HCT116 (cell line): ENCODE data around the gene MAPK8IP3. TPM values are rescaled to one million over a fixed set of nuclear protein-coding genes. Genes with fewer than 3 reads are reported as not detected.

Experiments
- ATAC-seq: fragments of 200-7000 bp; cut with Tn5 transposase; 2 replicates; pipeline ENCODE4 v1.9.1; 2020; ENCODE audit warnings: mild to moderate bottlenecking, moderate library complexity
- BruUV-seq: library from RNA; stranded (reverse); fragments of 400-500 nt; replicated peaks from 2 replicates; lab custom pipeline; 2021; lab: Mats Ljungman, UMichigan
- CTCF ChIA-PET: fragments of 300-600 bp; sonication (Branson Sonifier 250); formaldehyde crosslinking; loops from one replicate; lab custom pipeline; 2021; ENCODE audit warnings: antibody characterized with exemption; lab: Charles Lee
- POLR2A ChIA-PET: fragments of 300-600, 350-600 bp; sonication (Branson Sonifier 250); formaldehyde crosslinking; loops from one replicate; lab custom pipeline; 2021; ENCODE audit warnings: antibody characterized with exemption; lab: Charles Lee
- RAD21 ChIA-PET, 2 experiments: fragments of 300-600 bp; sonication (Branson Sonifier 250); formaldehyde crosslinking; loops; one replicate each; lab custom pipeline; 2023; ENCODE audit warnings: low total read pairs in 2 of 2; ENCODE audit not compliant: uncharacterized antibody in 2 of 2, unreplicated experiment in 2 of 2, low non-redundant PET in 1 of 2; lab: Charles Lee
- DNase-seq: peaks from one replicate; pipeline ENCODE4 v3.0.0-alpha.2; 2010; ENCODE audit warnings: low read depth, low spot score
- H2AFZ ChIP-seq: fragments of 200-600 bp; shearing (Covaris generic), sonication (generic); 2 replicates; pipeline ENCODE4 v1.6.1; 2017; ENCODE audit warnings: low read depth, mixed run types, mixed read lengths, antibody characterized with exemption, low read length; ENCODE audit not compliant: poor library complexity, severe bottlenecking
- H3K27ac ChIP-seq: 2 replicates; pipeline ENCODE4 v1.5.1; 2012; ENCODE audit warnings: low read depth, low read length
- H3K27me3 ChIP-seq: fragments of 200-600 bp; sonication (generic); 2 replicates; pipeline ENCODE4 v1.6.1; 2016; ENCODE audit warnings: mixed run types, low read length, mixed read lengths; ENCODE audit not compliant: insufficient read depth
- H3K36me3 ChIP-seq, 2 experiments: fragments of 200-500 bp in 1 of 2; fragments of 200-600 bp in 1 of 2; sonication (Bioruptor generic) in 1 of 2; sonication (generic) in 1 of 2; 2 replicates each; pipeline versions ENCODE4 v1.5.1 to v1.6.1; 2014 to 2016; ENCODE audit warnings: low read length in 2 of 2, inconsistent platforms in 1 of 2, mixed read lengths in 1 of 2, mixed run types in 1 of 2; ENCODE audit not compliant: insufficient read depth in 2 of 2, control insufficient read depth in 1 of 2
- H3K4me1 ChIP-seq, 2 experiments: fragments of 200-600 bp in 1 of 2; sonication (generic) in 1 of 2; 2 replicates each; pipeline versions ENCODE4 v1.5.1 to v1.6.1; 2012 to 2017; ENCODE audit warnings: low read length in 2 of 2, inconsistent platforms in 1 of 2, mild to moderate bottlenecking in 1 of 2, mixed read lengths in 1 of 2, mixed run types in 1 of 2, moderate library complexity in 1 of 2; ENCODE audit not compliant: insufficient read depth in 2 of 2, control insufficient read depth in 1 of 2
- H3K4me2 ChIP-seq: fragments of 200-600 bp; sonication (generic); 2 replicates; pipeline ENCODE4 v1.6.1; 2017; ENCODE audit warnings: mixed run types, low read length, mixed read lengths
- H3K4me3 ChIP-seq, 2 experiments: fragments of 200-600 bp in 1 of 2; sonication (generic) in 1 of 2; replicated peaks in 1 of 2; 2 replicates each; pipeline ENCODE4 v1.5.1; 2011 to 2016; ENCODE audit warnings: low read length in 2 of 2, control low read depth in 1 of 2, low read depth in 1 of 2, mild to moderate bottlenecking in 1 of 2, mixed read lengths in 1 of 2, mixed run types in 1 of 2
- H3K79me2 ChIP-seq: fragments of 200-600 bp; sonication (generic); 2 replicates; pipeline ENCODE4 v1.6.1; 2017; ENCODE audit warnings: mild to moderate bottlenecking, mixed run types, low read length, moderate library complexity, mixed read lengths; ENCODE audit not compliant: insufficient read depth
- H3K9ac ChIP-seq: fragments of 200-600 bp; sonication (generic); 2 replicates; pipeline ENCODE4 v1.6.1; 2016; ENCODE audit warnings: low read length, mixed read lengths
- H3K9me2 ChIP-seq: fragments of 200-600 bp; sonication (generic), shearing (Covaris generic); 2 replicates; pipeline ENCODE4 v1.6.1; 2017; ENCODE audit warnings: mixed run types, mild to moderate bottlenecking, moderate library complexity; ENCODE audit not compliant: insufficient read depth
- H3K9me3 ChIP-seq, 2 experiments: fragments of 200-500 bp in 1 of 2; fragments of 200-600 bp in 1 of 2; sonication (Bioruptor generic) in 1 of 2; sonication (generic) in 1 of 2; 2 replicates each; pipeline ENCODE4 v1.6.1; 2014 to 2017; ENCODE audit warnings: low read length in 2 of 2, mixed read lengths in 2 of 2, inconsistent platforms in 1 of 2, low read depth in 1 of 2, mild to moderate bottlenecking in 1 of 2, mixed run types in 1 of 2, moderate library complexity in 1 of 2; ENCODE audit not compliant: control insufficient read depth in 1 of 2, insufficient read depth in 1 of 2
- H4K20me1 ChIP-seq: fragments of 200-600 bp; sonication (generic), shearing (Covaris generic); 2 replicates; pipeline ENCODE4 v1.6.1; 2017; ENCODE audit warnings: mixed run types, mild to moderate bottlenecking, moderate library complexity; ENCODE audit not compliant: insufficient read depth
- MAX ChIP-seq: IDR thresholded peaks from 2 replicates; pipeline ENCODE4 v1.6.1; 2012
- POLR2A ChIP-seq: IDR thresholded peaks from 2 replicates; pipeline ENCODE4 v1.7.0; 2011; ENCODE audit warnings: borderline replicate concordance; ENCODE audit not compliant: insufficient read depth, insufficient read length; ENCODE audit errors: extremely low read depth
- POLR2AphosphoS5 ChIP-seq: IDR thresholded peaks from 2 replicates; pipeline ENCODE4 v1.6.1; 2011; ENCODE audit warnings: mild to moderate bottlenecking, low read depth, low read length, moderate library complexity
- SRF ChIP-seq: IDR thresholded peaks from 2 replicates; pipeline ENCODE4 v1.6.1; 2012; ENCODE audit warnings: low read depth
- ZBTB33 ChIP-seq: IDR thresholded peaks from 2 replicates; pipeline ENCODE4 v1.6.1; 2011; ENCODE audit warnings: mild to moderate bottlenecking, low read length, moderate library complexity; ENCODE audit not compliant: insufficient replicate concordance; ENCODE audit errors: extremely low read depth
- ZFX ChIP-seq: fragments of 450-650 bp; IDR thresholded peaks from 2 replicates; pipeline ENCODE4 v1.6.1; 2017
- intact Hi-C: fragments of 100-400 bp; cut with micrococcal nuclease; formaldehyde crosslinking; loops from 2 replicates; pipeline ENCODE4 v1.10.0; 2022
- total RNA-seq: library from RNA; stranded (reverse); gene quantifications from one replicate; pipeline ENCODE4 v1.2.1, GENCODE V29; 2021; ENCODE audit not compliant: unreplicated experiment

The MAPK8IP3 gene
- total RNA-seq, 1 experiment from 2014 or later = 75.3 TPM

- H3K36me3 ChIP-seq = peaks cover 5 to 13% of the 10 kb centered on the region in 2 experiments; a peak in 2 of 4 replicates
- ATAC-seq = no peak
- H3K9me2 ChIP-seq = no peaks in the 10 kb centered on the region
- no TSS peak for BruUV-seq
- ChIA-PET RAD21 (no interaction called here), POLR2A (interaction anchor here (1.1 kb wide), 1 partner anchor 42 kb away, joined by 3 read pairs; no protein-coding TSS in a partner anchor), CTCF (no interaction called here)
- intact Hi-C loops = no loop called here
- H3K9ac ChIP-seq = no peak overlapping the region
- H3K27me3 ChIP-seq = no peaks in the 10 kb centered on the region
- peaks cover 16 to 31% of the 10 kb centered on the region in 2 experiments for H3K4me1 ChIP-seq
- no peaks in the 10 kb centered on the region for H3K9me3 ChIP-seq
- TF ChIP-seq MAX = no peak
- no peak for TF ChIP-seq ZFX
- TF ChIP-seq POLR2AphosphoS5 = no peak
- no peak for TF ChIP-seq SRF
- H3K27ac ChIP-seq = no peak overlapping the region
- DNase-seq = no peak
- H2AFZ ChIP-seq = no peak overlapping the region
- H3K4me3 ChIP-seq = no peak overlapping the region
- peaks cover 5% of the 10 kb centered on the region; the same call in 1 of the 2 replicates for H4K20me1 ChIP-seq
- no peak overlapping the region for H3K4me2 ChIP-seq
- H3K79me2 ChIP-seq = peaks cover 10% of the 10 kb centered on the region; the same call in 1 of the 2 replicates
Observed at GRCh38 chr16:1765826-1766225, 59.8 kb downstream of the MAPK8IP3 start.

- Histone ChIP-seq H4K20me1 (peaks cover 5% of the 10 kb centered on the region; the same call in 1 of the 2 replicates), H3K9me3 (no peaks in the 10 kb centered on the region), H3K4me2 (no peak overlapping the region), H3K9ac (no peak overlapping the region), H3K36me3 (peaks cover 5 to 13% of the 10 kb centered on the region in 2 experiments; a peak in 2 of 4 replicates), H3K79me2 (peaks cover 14% of the 10 kb centered on the region; the same call in 1 of the 2 replicates), H3K9me2 (no peaks in the 10 kb centered on the region), H3K27me3 (no peaks in the 10 kb centered on the region), H2AFZ (no peak overlapping the region), H3K4me1 (peaks cover 16 to 31% of the 10 kb centered on the region in 2 experiments), H3K4me3 (no peak overlapping the region), H3K27ac (no peak overlapping the region)
- BruUV-seq = no TSS peak
- intact Hi-C loops = no loop called here
- no peak for DNase-seq
- RAD21 ChIA-PET = no interaction called here
- POLR2A ChIA-PET = no interaction called here
- no peak for ATAC-seq
- TF ChIP-seq POLR2A (no peak), SRF (no peak), ZBTB33 (no peak)
- CTCF ChIA-PET = no interaction called here
Observed at GRCh38 chr16:1766231-1766630, 60.2 kb downstream of the MAPK8IP3 start.
